Activated CD8-positive, alpha-beta memory T cell treated with anti-CD3 and anti-CD28 coated beads, Interleukin-2, amount 50 U/mL, for 24 hours (primary cell): Measurements from ENCODE around the gene COTL1.

Experiments
- DNase-seq: peaks from one replicate; pipeline ENCODE4 v3.0.0-alpha.2; 2020; ENCODE audit errors: extremely low read depth

The COTL1 gene, protein sequence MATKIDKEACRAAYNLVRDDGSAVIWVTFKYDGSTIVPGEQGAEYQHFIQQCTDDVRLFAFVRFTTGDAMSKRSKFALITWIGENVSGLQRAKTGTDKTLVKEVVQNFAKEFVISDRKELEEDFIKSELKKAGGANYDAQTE

GRCh38 chr16:84617791-84618580 is at the start of gene COTL1:
TSS of gene COTL1 (minus strand) at chr16:84618078. CDS start at chr16:84617914, 164 bp downstream.
- DNase-seq = peak; percentile 90

GRCh38 chr16:84665843-84666242 is 48.0 kb upstream of the COTL1 start:
- DNase-seq = no peak

GRCh38 chr16:84665359-84665758 is 47.5 kb upstream of the COTL1 start:
- no peak for DNase-seq

DNA sequence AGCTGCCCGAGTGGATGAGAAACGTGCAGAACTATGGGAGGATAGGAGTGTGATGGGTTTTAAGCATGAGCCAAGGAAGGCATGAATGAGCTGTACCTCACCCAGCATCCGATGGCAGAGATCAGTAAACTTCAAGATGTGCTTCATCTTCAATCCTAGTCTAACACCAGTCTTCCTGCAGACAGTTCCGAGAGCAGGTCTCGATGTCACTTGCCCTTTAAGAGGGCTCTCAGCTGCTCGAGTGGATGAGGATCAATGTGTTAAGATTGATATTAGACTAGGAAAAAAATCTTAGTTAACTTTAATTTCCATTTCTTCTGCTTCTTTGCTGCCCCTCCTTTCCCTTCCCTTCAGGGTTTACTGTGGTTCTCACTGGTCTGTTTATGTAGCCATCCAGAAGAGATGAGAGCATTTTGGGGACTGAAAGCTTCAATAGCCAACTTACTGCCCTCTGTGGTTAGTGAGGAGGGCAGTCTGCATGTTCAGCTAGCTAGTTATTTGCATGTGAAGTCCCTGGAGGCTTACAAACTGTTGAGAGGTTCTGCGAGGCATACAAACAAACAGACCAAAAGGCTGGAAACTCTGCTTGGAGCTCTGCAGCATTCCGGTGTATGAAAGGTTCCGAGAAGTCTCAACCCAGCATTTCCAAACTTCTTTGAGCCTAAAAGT is 45.7 kb upstream of the COTL1 start:
- DNase-seq = no peak

- no peak for DNase-seq
Observed at GRCh38 chr16:84662471-84662870, 44.6 kb upstream of the COTL1 start.

GRCh38 chr16:84661418-84662060 is 43.7 kb upstream of the COTL1 start:
- no peak for DNase-seq

DNA sequence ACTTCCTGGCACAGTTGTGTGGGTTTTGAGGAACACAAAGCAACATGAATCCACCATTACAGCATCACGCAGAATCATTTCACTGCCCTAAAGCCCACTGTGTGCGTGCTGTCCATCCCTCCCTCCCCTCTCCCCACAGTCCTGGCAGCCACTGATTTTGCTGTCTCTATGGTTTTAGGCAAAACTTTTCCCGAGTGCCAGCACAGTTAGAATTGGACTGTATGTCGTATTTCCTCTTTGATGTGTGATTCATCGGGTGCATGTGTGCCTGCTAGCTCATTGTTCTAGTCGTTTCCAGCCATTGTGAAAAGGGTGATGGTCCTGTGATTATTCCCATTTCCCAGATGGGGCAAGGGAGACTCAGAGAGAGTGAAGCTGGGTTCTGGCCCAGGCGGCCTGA is 43.1 kb upstream of the COTL1 start:
- no peak for DNase-seq

- DNase-seq = no peak
Observed at GRCh38 chr16:84659656-84660300, 41.9 kb upstream of the COTL1 start.

- DNase-seq = no peak
Observed at GRCh38 chr16:84658690-84659089, 40.8 kb upstream of the COTL1 start.

- DNase-seq = no peak
Observed at GRCh38 chr16:84657229-84657837, 39.5 kb upstream of the COTL1 start.

DNA sequence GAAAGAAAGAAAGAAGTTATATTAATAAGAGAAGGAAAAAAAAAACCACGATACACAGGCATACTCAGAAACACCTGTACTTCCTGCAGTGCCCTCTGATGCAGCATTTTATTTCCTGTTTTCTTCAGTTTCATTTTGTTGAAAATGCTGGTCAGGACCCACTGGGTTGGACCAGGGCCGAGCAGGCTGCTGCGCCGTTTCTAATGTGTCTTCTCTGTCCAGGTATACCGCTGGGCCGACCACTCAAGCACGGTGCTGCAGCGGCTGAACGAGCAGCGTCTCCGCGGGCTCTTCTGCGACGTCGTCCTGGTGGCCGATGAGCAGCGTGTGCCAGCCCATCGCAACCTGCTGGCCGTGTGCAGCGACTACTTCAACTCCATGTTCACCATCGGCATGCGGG is 38.8 kb upstream of the COTL1 start:
- no peak for DNase-seq

DNA sequence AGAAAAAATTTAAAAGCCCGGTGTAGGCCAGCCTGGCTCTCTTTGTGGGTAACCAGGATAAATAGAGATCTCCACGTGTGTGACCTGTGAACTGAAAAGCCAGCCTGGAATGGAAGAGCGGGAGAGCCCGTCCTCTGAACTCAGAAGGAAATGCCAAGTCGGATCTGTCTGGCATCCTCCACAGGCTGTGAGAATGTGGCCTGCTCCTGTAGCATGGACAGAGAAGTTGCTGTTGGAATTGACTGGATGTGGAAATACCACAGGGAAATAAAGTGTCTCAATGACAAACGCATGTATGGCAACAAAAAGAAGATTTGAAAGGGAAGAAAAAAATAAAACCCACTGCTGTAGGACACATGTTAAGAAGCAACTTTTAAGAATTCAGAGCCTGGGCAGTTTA is 37.1 kb upstream of the COTL1 start:
- no peak for DNase-seq

GRCh38 chr16:84654238-84654637 is 36.4 kb upstream of the COTL1 start:
- no peak for DNase-seq

DNA sequence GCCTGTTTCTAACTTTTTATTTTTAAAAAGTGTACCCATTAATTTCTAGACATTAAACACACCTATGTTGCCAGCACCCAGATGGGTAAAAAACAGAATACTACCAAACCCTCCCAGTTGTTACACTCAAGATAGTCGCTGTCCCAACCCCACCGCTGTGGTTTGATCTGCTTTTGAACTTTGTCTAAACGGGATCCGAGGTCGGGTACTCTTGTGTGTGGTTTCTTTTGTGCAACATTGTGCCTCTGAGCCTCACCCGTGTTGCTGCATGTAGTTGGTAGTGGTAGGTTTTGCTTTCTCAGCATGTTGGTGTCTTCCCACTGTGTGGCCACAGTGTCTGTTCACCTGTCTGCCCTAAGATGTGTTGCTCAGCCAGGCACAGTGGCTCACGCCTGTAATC is 34.7 kb upstream of the COTL1 start:
- DNase-seq = no peak

GRCh38 chr16:84650062-84650991 is 32.4 kb upstream of the COTL1 start:
- no peak for DNase-seq

GRCh38 chr16:84649511-84649861 is 31.6 kb upstream of the COTL1 start:
- DNase-seq = no peak

DNA sequence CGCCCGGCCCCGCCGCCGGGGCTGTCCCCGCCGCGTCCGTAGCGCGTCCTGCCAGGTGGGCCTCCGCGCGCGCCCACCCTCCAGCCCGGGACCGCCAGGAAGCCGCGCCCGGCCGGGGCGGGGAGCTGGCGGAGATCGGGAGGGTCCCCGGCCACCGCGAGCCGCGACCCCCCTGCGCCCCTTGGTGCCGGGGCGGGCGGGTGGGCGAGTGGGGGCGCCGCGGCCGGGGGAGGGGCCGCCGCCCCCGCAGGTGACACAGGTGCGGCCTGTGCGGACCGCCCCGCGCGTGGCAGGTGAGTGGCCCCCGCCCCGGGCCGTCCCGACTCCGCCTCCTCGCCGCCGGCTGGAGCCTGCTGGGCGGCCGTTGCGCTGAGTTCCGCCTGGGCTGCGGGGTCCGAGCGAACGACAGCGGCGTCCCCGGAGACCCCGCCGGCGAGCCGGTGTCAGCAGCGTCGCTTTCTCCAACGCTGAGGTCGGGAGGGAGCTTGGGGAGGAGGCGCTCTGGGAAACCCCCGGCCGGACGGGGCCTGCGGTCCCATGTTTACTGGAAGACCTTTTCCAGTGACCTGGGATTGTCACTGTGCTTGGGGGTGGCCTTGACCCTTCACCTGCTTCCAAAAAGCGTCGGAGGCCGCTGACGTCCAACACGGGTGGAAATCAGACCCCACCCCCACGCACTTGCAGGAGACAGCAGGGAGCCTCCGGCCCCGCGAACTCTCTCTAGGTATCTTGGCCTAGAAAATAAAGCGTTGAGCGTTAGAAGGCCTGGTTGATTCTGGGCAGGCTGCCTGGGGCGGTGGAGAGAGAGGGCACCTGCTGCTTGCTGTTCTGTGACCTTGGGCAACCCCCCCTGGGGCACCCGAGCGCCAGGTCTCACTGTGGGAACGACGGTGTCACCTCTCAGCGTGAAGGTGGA is 31.0 kb upstream of the COTL1 start:
- no peak for DNase-seq

GRCh38 chr16:84647828-84648594 is 30.1 kb upstream of the COTL1 start, which contains the start of gene KLHL36:
TSS of gene KLHL36 (plus strand) at chr16:84648511. CDS start at chr16:84650868, 2,357 bp downstream.
- DNase-seq = peak; percentile 9

- DNase-seq = no peak
Observed at GRCh38 chr16:84643674-84644073, 25.8 kb upstream of the COTL1 start.
